Smooth muscle cell of the umbilical artery (primary cell): Measurements from ENCODE around the gene BCL6B. TPM values are rescaled to one million over a fixed set of nuclear protein-coding genes. Genes with fewer than 3 reads are reported as not detected.

Experiments used
- total RNA-seq: library from RNA; depleted of rRNA; stranded (reverse); fragments of >200 nt; gene quantifications from 2 replicates; pipeline ENCODE4 v1.2.3, GENCODE V29; 2014

Gene BCL6B
- total RNA-seq, result under 0.01 TPM in 1 of 2 replicates, not detected in the other

GRCh38 chr17:7022781-7023571 lies at the start of gene BCL6B:
Gene BCL6B (plus strand): TSS chr17:7023050. CDS start chr17:7023672, 622 bp downstream.

GRCh38 chr17:6995500-6996255 lies 27.2 kb upstream of the BCL6B start, which contains the start of gene ALOX12:
Gene ALOX12 (plus strand): TSS chr17:6996049. CDS start chr17:6996118, 69 bp downstream.

GRCh38 chr17:7035591-7036368 lies 12.9 kb downstream of the BCL6B start, which contains the start of gene SLC16A13:
Gene SLC16A13 (plus strand): TSS chr17:7036015. CDS start chr17:7036383, 368 bp downstream.

GRCh38 chr17:7043497-7044198 lies 20.8 kb downstream of the BCL6B start, which contains the start of gene SLC16A11:
Gene SLC16A11 (minus strand): TSS chr17:7044092. CDS start chr17:7043513, 579 bp downstream.

Other genes with a start within 250 kb of the BCL6B start
- gene FBXO39, start 246.8 kb upstream of the BCL6B start, total RNA-seq, result 0.14 TPM in 1 of 2 replicates, not detected in the other
- not detected in 2 replicates for gene TEKT1, start 191.3 kb upstream of the BCL6B start, total RNA-seq
- not detected in 2 replicates for gene ALOX12, start 27.0 kb upstream of the BCL6B start, total RNA-seq
- 32.4 and 46.7 TPM in 2 replicates for gene RNASEK, start 10.4 kb upstream of the BCL6B start, total RNA-seq
- 0.59 and 1.2 TPM in 2 replicates for gene SLC16A13, start 13.0 kb downstream of the BCL6B start, total RNA-seq
- gene SLC16A11, start 21.0 kb downstream of the BCL6B start, total RNA-seq, result 0.30 TPM in 1 of 2 replicates, not detected in the other
- not detected in 2 replicates for gene CLEC10A, start 57.2 kb downstream of the BCL6B start, total RNA-seq
- gene ASGR2, start 91.8 kb downstream of the BCL6B start, total RNA-seq, result not detected in 2 replicates
- 1.1 and 1.2 TPM in 2 replicates for gene ASGR1, start 156.3 kb downstream of the BCL6B start, total RNA-seq
- 28.8 and 39.5 TPM in 2 replicates for gene DLG4, start 196.8 kb downstream of the BCL6B start, total RNA-seq
- 209 and 256 TPM in 2 replicates for gene ACADVL, start 196.9 kb downstream of the BCL6B start, total RNA-seq
- gene DVL2, start 211.5 kb downstream of the BCL6B start, total RNA-seq, result 60.4 and 61.2 TPM in 2 replicates
- gene PHF23, start 216.4 kb downstream of the BCL6B start, total RNA-seq, result 33.0 and 41.3 TPM in 2 replicates
- 153 and 179 TPM in 2 replicates for gene GABARAP, start 219.4 kb downstream of the BCL6B start, total RNA-seq
- 32.1 and 51.9 TPM in 2 replicates for gene CTDNEP1, start 228.7 kb downstream of the BCL6B start, total RNA-seq
- gene ELP5, start 229.2 kb downstream of the BCL6B start, total RNA-seq, result 23.2 and 30.9 TPM in 2 replicates
- gene CLDN7, start 239.4 kb downstream of the BCL6B start, total RNA-seq, result 0.60 TPM in 1 of 2 replicates, not detected in the other